ENCODE results near the gene ERC2.
A peak's percentile ranks its signal among the peaks of the same experiment; 100 is the strongest.

Gene ERC2

GRCh38 chr3:55858302-55858701, 610.0 kb downstream of the ERC2 start:
- no peaks in the 10 kb centered on the region for H3K79me2 ChIP-seq (ENCODE audit: control insufficient read depth, insufficient read depth, low read length, poor library complexity)
- no CpG with 5 or more reads among the region's 1 CpG for WGBS (ENCODE audit: extremely low coverage, insufficient coverage, insufficient read length)

GRCh38 chr3:55857633-55858032, 610.6 kb downstream of the ERC2 start:
- no peak overlapping the region for H2BK5ac ChIP-seq (ENCODE audit: low read depth, low read length, poor library complexity)
- H4K91ac ChIP-seq (ENCODE audit: low read depth, low read length) = no peak overlapping the region
- no peaks in the 10 kb centered on the region for H3K27me3 ChIP-seq (ENCODE audit: insufficient read depth, low read length)
- H2AFZ ChIP-seq (ENCODE audit: insufficient read depth, low read length, poor library complexity) = no peak overlapping the region
- no peaks in the 10 kb centered on the region for H3K79me1 ChIP-seq (ENCODE audit: low read length)
- no peak overlapping the region for H3K4me2 ChIP-seq (ENCODE audit: low read length)
- H3K4ac ChIP-seq (ENCODE audit: low read depth, low read length) = no peak overlapping the region
- H4K8ac ChIP-seq (ENCODE audit: low read depth, low read length) = no peak overlapping the region
- no peak overlapping the region for H3K18ac ChIP-seq (ENCODE audit: low read length)
- no peaks in the 10 kb centered on the region for H3K36me3 ChIP-seq (ENCODE audit: control insufficient read depth in 1 of 2, insufficient read depth in 2 of 2, low read length in 2 of 2)
- H3K14ac ChIP-seq (ENCODE audit: low read length) = no peak overlapping the region
- no peak overlapping the region for H2BK120ac ChIP-seq (ENCODE audit: insufficient read depth, low read length, poor library complexity)
- no peak overlapping the region for H3K4me3 ChIP-seq (ENCODE audit: low read depth, low read length)
- no CpG with 5 or more reads among the region's 2 CpGs for WGBS (ENCODE audit: extremely low coverage, insufficient coverage, insufficient read length)
- H4K12ac ChIP-seq (ENCODE audit: low read depth, low read length) = no peak overlapping the region
- DNase-seq = no peak
- H2BK12ac ChIP-seq (ENCODE audit: low read length) = no peak overlapping the region
- H3K9ac ChIP-seq (ENCODE audit: low read length) = no peak overlapping the region
- peaks cover 0 to 2% of the 10 kb centered on the region in 2 experiments for H3K4me1 ChIP-seq (ENCODE audit: control insufficient read depth in 1 of 2, insufficient read depth in 2 of 2, low read length in 2 of 2)
- H3K9me3 ChIP-seq (ENCODE audit: insufficient read depth, low read depth, low read length) = no peaks in the 10 kb centered on the region
- peak overlapping the region; percentile 46 for H3K23ac ChIP-seq (ENCODE audit: low read length)
- H3K79me2 ChIP-seq (ENCODE audit: control insufficient read depth, insufficient read depth, low read length, poor library complexity) = no peaks in the 10 kb centered on the region
- no peak overlapping the region for H3K27ac ChIP-seq (ENCODE audit: low read depth, low read length)
- H2AK5ac ChIP-seq (ENCODE audit: low read length) = no peak overlapping the region

More at GRCh38 chr3:55858302-55858701, 610.0 kb downstream of the ERC2 start:
- Histone ChIP-seq H3K79me1 (ENCODE audit: low read length) (no peaks in the 10 kb centered on the region), H4K8ac (ENCODE audit: low read depth, low read length) (no peak overlapping the region), H4K12ac (ENCODE audit: low read depth, low read length) (no peak overlapping the region), H2BK12ac (ENCODE audit: low read length) (no peak overlapping the region), H2BK120ac (ENCODE audit: insufficient read depth, low read length, poor library complexity) (no peak overlapping the region), H4K91ac (ENCODE audit: low read depth, low read length) (no peak overlapping the region), H2AFZ (ENCODE audit: insufficient read depth, low read length, poor library complexity) (no peak overlapping the region), H3K9ac (ENCODE audit: low read length) (no peak overlapping the region), H3K4me3 (ENCODE audit: low read depth, low read length) (no peak overlapping the region), H2AK5ac (ENCODE audit: low read length) (no peak overlapping the region), H3K4me2 (ENCODE audit: low read length) (no peak overlapping the region), H3K14ac (ENCODE audit: low read length) (no peak overlapping the region), H3K27ac (ENCODE audit: low read depth, low read length) (no peak overlapping the region), H3K23ac (ENCODE audit: low read length) (no peak overlapping the region), H3K9me3 (ENCODE audit: insufficient read depth, low read depth, low read length) (no peaks in the 10 kb centered on the region), H3K4ac (ENCODE audit: low read depth, low read length) (no peak overlapping the region), H3K27me3 (ENCODE audit: insufficient read depth, low read length) (no peaks in the 10 kb centered on the region), H2BK5ac (ENCODE audit: low read depth, low read length, poor library complexity) (no peak overlapping the region), H3K4me1 (ENCODE audit: control insufficient read depth in 1 of 2, insufficient read depth in 2 of 2, low read length in 2 of 2) (peaks cover 0 to 2% of the 10 kb centered on the region in 2 experiments), H3K18ac (ENCODE audit: low read length) (no peak overlapping the region), H3K36me3 (ENCODE audit: control insufficient read depth in 1 of 2, insufficient read depth in 2 of 2, low read length in 2 of 2) (no peaks in the 10 kb centered on the region)
- DNase-seq = peak; percentile 51 to 77

GRCh38 chr3:55855311-55855710, 613.0 kb downstream of the ERC2 start:
- Histone ChIP-seq H3K9ac (ENCODE audit: low read length) (no peak overlapping the region), H3K36me3 (ENCODE audit: control insufficient read depth in 1 of 2, insufficient read depth in 2 of 2, low read length in 2 of 2) (no peaks in the 10 kb centered on the region), H3K27me3 (ENCODE audit: insufficient read depth, low read length) (no peaks in the 10 kb centered on the region), H2AFZ (ENCODE audit: insufficient read depth, low read length, poor library complexity) (no peak overlapping the region), H3K9me3 (ENCODE audit: insufficient read depth, low read depth, low read length) (no peaks in the 10 kb centered on the region), H4K91ac (ENCODE audit: low read depth, low read length) (no peak overlapping the region), H2BK5ac (ENCODE audit: low read depth, low read length, poor library complexity) (no peak overlapping the region), H3K79me2 (ENCODE audit: control insufficient read depth, insufficient read depth, low read length, poor library complexity) (no peaks in the 10 kb centered on the region), H3K27ac (ENCODE audit: low read depth, low read length) (no peak overlapping the region), H2AK5ac (ENCODE audit: low read length) (no peak overlapping the region), H3K23ac (ENCODE audit: low read length) (no peak overlapping the region), H2BK12ac (ENCODE audit: low read length) (no peak overlapping the region), H4K8ac (ENCODE audit: low read depth, low read length) (no peak overlapping the region), H3K14ac (ENCODE audit: low read length) (no peak overlapping the region), H3K4me3 (ENCODE audit: low read depth, low read length) (no peak overlapping the region), H3K4ac (ENCODE audit: low read depth, low read length) (no peak overlapping the region), H4K12ac (ENCODE audit: low read depth, low read length) (no peak overlapping the region), H3K18ac (ENCODE audit: low read length) (no peak overlapping the region), H3K79me1 (ENCODE audit: low read length) (no peaks in the 10 kb centered on the region), H3K4me1 (ENCODE audit: control insufficient read depth in 1 of 2, insufficient read depth in 2 of 2, low read length in 2 of 2) (peaks cover 0 to 2% of the 10 kb centered on the region in 2 experiments), H3K4me2 (ENCODE audit: low read length) (no peak overlapping the region), H2BK120ac (ENCODE audit: insufficient read depth, low read length, poor library complexity) (no peak overlapping the region)
- no peak for DNase-seq
- no CpG with 5 or more reads among the region's 2 CpGs for WGBS (ENCODE audit: extremely low coverage, insufficient coverage, insufficient read length)

- Histone ChIP-seq H2BK120ac (ENCODE audit: insufficient read depth, low read length, poor library complexity) (no peak overlapping the region), H3K27ac (ENCODE audit: low read depth, low read length) (no peak overlapping the region), H3K9me3 (ENCODE audit: insufficient read depth, low read depth, low read length) (no peaks in the 10 kb centered on the region), H4K91ac (ENCODE audit: low read depth, low read length) (no peak overlapping the region), H3K36me3 (ENCODE audit: control insufficient read depth in 1 of 2, insufficient read depth in 2 of 2, low read length in 2 of 2) (no peaks in the 10 kb centered on the region), H2BK5ac (ENCODE audit: low read depth, low read length, poor library complexity) (no peak overlapping the region), H3K4me3 (ENCODE audit: low read depth, low read length) (no peak overlapping the region), H3K79me2 (ENCODE audit: control insufficient read depth, insufficient read depth, low read length, poor library complexity) (no peaks in the 10 kb centered on the region), H3K4me2 (ENCODE audit: low read length) (no peak overlapping the region), H3K23ac (ENCODE audit: low read length) (no peak overlapping the region), H3K27me3 (ENCODE audit: insufficient read depth, low read length) (no peaks in the 10 kb centered on the region), H3K4me1 (ENCODE audit: control insufficient read depth in 1 of 2, insufficient read depth in 2 of 2, low read length in 2 of 2) (peaks cover 0 to 2% of the 10 kb centered on the region in 2 experiments), H4K12ac (ENCODE audit: low read depth, low read length) (no peak overlapping the region), H3K4ac (ENCODE audit: low read depth, low read length) (no peak overlapping the region), H3K9ac (ENCODE audit: low read length) (no peak overlapping the region), H2AFZ (ENCODE audit: insufficient read depth, low read length, poor library complexity) (no peak overlapping the region), H3K14ac (ENCODE audit: low read length) (no peak overlapping the region), H3K18ac (ENCODE audit: low read length) (no peak overlapping the region), H4K8ac (ENCODE audit: low read depth, low read length) (no peak overlapping the region), H2BK12ac (ENCODE audit: low read length) (no peak overlapping the region), H3K79me1 (ENCODE audit: low read length) (no peaks in the 10 kb centered on the region), H2AK5ac (ENCODE audit: low read length) (no peak overlapping the region)
- WGBS (ENCODE audit: extremely low coverage, insufficient coverage, insufficient read length) = no CpG with 5 or more reads among the region's 5 CpGs
- no peak for DNase-seq
These were observed 613.8 kb downstream of the ERC2 start for GRCh38 chr3:55854494-55854893.
